Subcutaneous abdominal adipose tissue (tissue), 5 donors: ENCODE data around the gene PRIMA1.

ENCODE experiments used
- H3K27ac ChIP-seq: one replicate; pipeline ENCODE4 v1.7.0; 2013; ENCODE audit warnings: low read depth, mild to moderate bottlenecking, inconsistent platforms, low read length, moderate library complexity
- H3K27me3 ChIP-seq, 5 donors: one replicate each; pipeline ENCODE4 v1.7.0; 2013; ENCODE audit warnings: low read length in 5 of 5, inconsistent platforms in 1 of 5; ENCODE audit not compliant: control insufficient read depth in 5 of 5, insufficient read depth in 4 of 5
- H3K36me3 ChIP-seq, 5 donors: one replicate each; pipeline ENCODE4 v1.7.0; 2013; ENCODE audit warnings: low read length in 5 of 5; ENCODE audit not compliant: control insufficient read depth in 5 of 5, insufficient read depth in 5 of 5
- H3K4me1 ChIP-seq, 5 donors: one replicate each; pipeline ENCODE4 v1.7.0; 2013; ENCODE audit warnings: low read length in 5 of 5, mild to moderate bottlenecking in 3 of 5, moderate library complexity in 1 of 5; ENCODE audit not compliant: control insufficient read depth in 5 of 5, insufficient read depth in 5 of 5
- H3K4me3 ChIP-seq, 5 donors: one replicate each; pipeline ENCODE4 v1.7.0; 2013; ENCODE audit warnings: low read length in 5 of 5, low read depth in 1 of 5
- H3K9ac ChIP-seq, 5 donors: one replicate each; pipeline ENCODE4 v1.7.0; 2013; ENCODE audit warnings: low read length in 5 of 5, mild to moderate bottlenecking in 4 of 5, moderate library complexity in 3 of 5
- H3K9me3 ChIP-seq, 5 donors: one replicate each; pipeline ENCODE4 v1.7.0; 2013; ENCODE audit warnings: low read length in 5 of 5; ENCODE audit not compliant: control insufficient read depth in 5 of 5
- donor health status: healthy.
- donor health status: healthy.
- donor health status: healthy.
- donor health status: healthy.
- donor health status: healthy.

Gene PRIMA1

GRCh38 chr14:93706360-93706955 is 81.8 kb downstream of the PRIMA1 start:
- H3K4me1 ChIP-seq, result no peaks in the 10 kb centered on the region
- no peak overlapping the region for H3K4me3 ChIP-seq
- no peaks in the 10 kb centered on the region for H3K9me3 ChIP-seq
- no peaks in the 10 kb centered on the region for H3K36me3 ChIP-seq
- no peak overlapping the region for H3K9ac ChIP-seq
- peaks cover 0 to 4% (median 0%) of the 10 kb centered on the region in 5 donors for H3K27me3 ChIP-seq
- no peak overlapping the region for H3K27ac ChIP-seq

- H3K9me3 ChIP-seq, result peaks cover 0 to 2% (median 0%) of the 10 kb centered on the region in 5 donors
- peaks cover 0 to 4% (median 0%) of the 10 kb centered on the region in 5 donors for H3K27me3 ChIP-seq
- H3K4me1 ChIP-seq, result no peaks in the 10 kb centered on the region
- no peak overlapping the region for H3K9ac ChIP-seq
- no peak overlapping the region for H3K4me3 ChIP-seq
- no peaks in the 10 kb centered on the region for H3K36me3 ChIP-seq
- no peak overlapping the region for H3K27ac ChIP-seq
Observed at GRCh38 chr14:93705513-93706156, 82.7 kb downstream of the PRIMA1 start.

GRCh38 chr14:93703941-93704340 is 84.3 kb downstream of the PRIMA1 start:
- H3K36me3 ChIP-seq, result no peaks in the 10 kb centered on the region
- H3K9ac ChIP-seq, result no peak overlapping the region
- no peaks in the 10 kb centered on the region for H3K4me1 ChIP-seq
- no peak overlapping the region for H3K4me3 ChIP-seq
- H3K27ac ChIP-seq, result no peak overlapping the region
- H3K9me3 ChIP-seq, result peaks cover 0 to 12% (median 0%) of the 10 kb centered on the region in 5 donors
- peaks cover 0 to 4% (median 0%) of the 10 kb centered on the region in 5 donors for H3K27me3 ChIP-seq

DNA sequence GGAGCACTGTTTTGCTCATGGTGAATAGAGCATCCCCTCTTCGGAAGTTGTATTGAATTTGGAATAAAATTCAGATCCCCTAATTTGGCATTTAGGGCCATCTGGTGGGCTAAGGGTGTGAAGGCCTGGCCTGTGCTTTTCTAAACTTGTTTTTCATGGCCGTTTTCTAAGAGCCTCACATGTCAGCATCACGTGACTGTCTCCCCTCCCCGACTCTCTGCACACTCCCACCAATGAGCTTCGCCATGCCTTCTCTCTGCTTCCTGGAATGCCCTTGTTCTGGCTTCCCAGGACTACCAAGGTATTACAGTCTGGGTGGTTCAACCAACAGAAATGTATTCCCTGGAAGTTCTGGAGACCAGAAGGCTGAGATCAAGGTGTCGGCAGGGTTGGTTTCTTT is 85.3 kb downstream of the PRIMA1 start:
- H3K27ac ChIP-seq, result no peak overlapping the region
- H3K9ac ChIP-seq, result no peak overlapping the region
- no peaks in the 10 kb centered on the region for H3K4me1 ChIP-seq
- no peaks in the 10 kb centered on the region for H3K36me3 ChIP-seq
- peaks cover 0 to 4% (median 0%) of the 10 kb centered on the region in 5 donors for H3K27me3 ChIP-seq
- H3K9me3 ChIP-seq, result peaks cover 0 to 16% (median 2%) of the 10 kb centered on the region in 5 donors
- H3K4me3 ChIP-seq, result no peak overlapping the region

DNA sequence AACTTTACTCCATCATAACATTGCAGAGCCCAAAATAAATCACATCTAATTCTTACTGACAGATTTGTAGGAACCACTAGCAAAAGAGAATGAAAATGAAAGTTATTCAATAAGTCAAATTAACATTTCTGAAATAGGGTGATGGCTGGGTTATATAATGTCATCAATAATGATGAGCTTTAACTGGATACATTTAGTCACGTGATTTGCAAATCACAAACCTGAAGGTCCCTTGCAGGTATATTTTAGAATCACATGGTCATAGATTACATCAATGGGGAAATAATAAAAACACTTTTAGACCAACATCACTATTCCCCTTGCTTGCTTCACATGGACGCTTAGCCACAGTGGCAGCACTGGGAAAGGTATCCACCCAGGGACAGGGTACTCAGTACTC is 86.7 kb downstream of the PRIMA1 start:
- no peak overlapping the region for H3K4me3 ChIP-seq
- H3K4me1 ChIP-seq, result no peaks in the 10 kb centered on the region
- H3K9me3 ChIP-seq, result peaks cover 0 to 22% (median 6%) of the 10 kb centered on the region in 5 donors
- H3K27ac ChIP-seq, result no peak overlapping the region
- H3K9ac ChIP-seq, result no peak overlapping the region
- no peaks in the 10 kb centered on the region for H3K36me3 ChIP-seq
- peaks cover 0 to 4% (median 0%) of the 10 kb centered on the region in 5 donors for H3K27me3 ChIP-seq

- H3K4me3 ChIP-seq, result no peak overlapping the region
- no peak overlapping the region for H3K9ac ChIP-seq
- no peaks in the 10 kb centered on the region for H3K36me3 ChIP-seq
- no peak overlapping the region for H3K27ac ChIP-seq
- peaks cover 0 to 4% (median 0%) of the 10 kb centered on the region in 5 donors for H3K27me3 ChIP-seq
- H3K4me1 ChIP-seq, result no peaks in the 10 kb centered on the region
- H3K9me3 ChIP-seq, result peaks cover 0 to 22% (median 6%) of the 10 kb centered on the region in 5 donors
Observed at GRCh38 chr14:93700928-93701327, 87.4 kb downstream of the PRIMA1 start.

DNA sequence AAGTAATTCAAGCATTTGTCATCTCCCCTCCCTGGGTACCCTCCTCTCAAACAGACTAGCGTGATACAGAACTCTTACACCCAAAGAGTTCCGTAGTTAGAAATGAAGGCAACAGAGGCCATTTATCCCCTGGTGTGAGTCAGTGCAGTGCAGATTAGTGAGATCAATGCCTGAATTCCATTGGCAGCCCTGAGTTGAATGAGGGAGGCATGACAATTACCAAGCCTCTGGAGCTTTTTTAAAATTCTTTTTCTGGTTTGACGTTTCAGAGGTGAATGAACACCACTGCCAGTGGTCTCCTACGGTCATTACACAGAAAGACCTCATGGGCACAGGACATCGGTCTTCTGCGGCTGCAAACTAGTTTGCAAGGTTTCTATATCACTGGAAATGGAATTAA is 94.4 kb downstream of the PRIMA1 start:
- Histone ChIP-seq H3K27me3 (peaks cover 0 to 5% (median 3%) of the 10 kb centered on the region in 5 donors), H3K9me3 (peaks cover 0 to 9% (median 6%) of the 10 kb centered on the region in 5 donors), H3K4me1 (no peaks in the 10 kb centered on the region), H3K9ac (no peak overlapping the region), H3K36me3 (no peaks in the 10 kb centered on the region), H3K27ac (no peak overlapping the region), H3K4me3 (no peak overlapping the region)

- no peak overlapping the region for H3K9ac ChIP-seq
- H3K27ac ChIP-seq, result no peak overlapping the region
- peaks cover 3 to 11% (median 5%) of the 10 kb centered on the region in 5 donors for H3K27me3 ChIP-seq
- no peaks in the 10 kb centered on the region for H3K4me1 ChIP-seq
- no peaks in the 10 kb centered on the region for H3K36me3 ChIP-seq
- no peak overlapping the region for H3K4me3 ChIP-seq
- H3K9me3 ChIP-seq, result no peaks in the 10 kb centered on the region
Observed at GRCh38 chr14:93691042-93691780, 97.1 kb downstream of the PRIMA1 start.

DNA sequence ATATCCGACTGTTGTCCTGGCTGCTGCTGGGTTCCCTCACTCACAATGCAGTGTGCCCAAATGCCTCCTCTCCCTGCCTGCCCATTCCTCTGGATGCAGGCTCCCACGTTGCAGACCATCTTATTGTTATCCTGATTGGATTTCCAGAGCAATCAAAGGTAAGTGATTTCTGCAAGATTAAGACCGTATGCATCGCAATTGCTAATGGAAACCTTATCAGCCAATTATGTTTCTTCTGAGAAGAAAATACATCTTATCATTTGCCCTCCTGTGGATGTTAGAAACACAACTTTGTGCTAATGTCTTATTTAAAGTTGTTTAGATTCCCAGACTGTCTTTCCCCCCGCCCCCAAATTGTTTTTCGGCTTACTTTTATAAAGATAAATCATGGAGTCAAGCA is 98.1 kb downstream of the PRIMA1 start:
- H3K27me3 ChIP-seq, result peaks cover 3 to 11% (median 5%) of the 10 kb centered on the region in 5 donors

DNA sequence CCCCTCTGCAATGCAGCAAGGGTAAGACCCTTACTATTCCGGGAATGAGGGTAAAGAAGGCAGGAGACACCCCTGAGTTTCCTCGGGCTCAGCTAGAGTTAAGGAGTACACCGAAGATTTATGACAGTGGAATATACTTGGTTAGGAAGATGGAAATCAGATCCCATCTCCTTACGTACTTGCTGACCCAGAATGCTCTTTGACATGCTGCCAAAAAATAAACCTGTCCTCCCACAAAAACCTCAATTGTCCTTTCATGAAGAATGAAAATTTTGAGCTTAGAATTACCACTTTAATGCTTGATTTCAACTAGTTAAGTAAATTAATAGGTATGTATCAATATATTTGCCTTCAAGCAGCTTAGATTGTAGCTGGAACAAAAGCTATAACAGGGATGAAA is 99.5 kb downstream of the PRIMA1 start:
- Histone ChIP-seq H3K27ac (no peak overlapping the region), H3K4me1 (no peaks in the 10 kb centered on the region), H3K4me3 (no peak overlapping the region), H3K9ac (no peak overlapping the region), H3K36me3 (no peaks in the 10 kb centered on the region), H3K9me3 (no peaks in the 10 kb centered on the region), H3K27me3 (peaks cover 3 to 11% (median 5%) of the 10 kb centered on the region in 5 donors)

More for the DNA sequence above, 98.1 kb downstream of the PRIMA1 start:
- Histone ChIP-seq H3K4me3 (no peak overlapping the region), H3K27ac (no peak overlapping the region), H3K9me3 (no peaks in the 10 kb centered on the region), H3K4me1 (no peaks in the 10 kb centered on the region), H3K36me3 (no peaks in the 10 kb centered on the region), H3K9ac (no peak overlapping the region)
